ENCODE measurements around the gene TRO.

TRO gene, protein sequence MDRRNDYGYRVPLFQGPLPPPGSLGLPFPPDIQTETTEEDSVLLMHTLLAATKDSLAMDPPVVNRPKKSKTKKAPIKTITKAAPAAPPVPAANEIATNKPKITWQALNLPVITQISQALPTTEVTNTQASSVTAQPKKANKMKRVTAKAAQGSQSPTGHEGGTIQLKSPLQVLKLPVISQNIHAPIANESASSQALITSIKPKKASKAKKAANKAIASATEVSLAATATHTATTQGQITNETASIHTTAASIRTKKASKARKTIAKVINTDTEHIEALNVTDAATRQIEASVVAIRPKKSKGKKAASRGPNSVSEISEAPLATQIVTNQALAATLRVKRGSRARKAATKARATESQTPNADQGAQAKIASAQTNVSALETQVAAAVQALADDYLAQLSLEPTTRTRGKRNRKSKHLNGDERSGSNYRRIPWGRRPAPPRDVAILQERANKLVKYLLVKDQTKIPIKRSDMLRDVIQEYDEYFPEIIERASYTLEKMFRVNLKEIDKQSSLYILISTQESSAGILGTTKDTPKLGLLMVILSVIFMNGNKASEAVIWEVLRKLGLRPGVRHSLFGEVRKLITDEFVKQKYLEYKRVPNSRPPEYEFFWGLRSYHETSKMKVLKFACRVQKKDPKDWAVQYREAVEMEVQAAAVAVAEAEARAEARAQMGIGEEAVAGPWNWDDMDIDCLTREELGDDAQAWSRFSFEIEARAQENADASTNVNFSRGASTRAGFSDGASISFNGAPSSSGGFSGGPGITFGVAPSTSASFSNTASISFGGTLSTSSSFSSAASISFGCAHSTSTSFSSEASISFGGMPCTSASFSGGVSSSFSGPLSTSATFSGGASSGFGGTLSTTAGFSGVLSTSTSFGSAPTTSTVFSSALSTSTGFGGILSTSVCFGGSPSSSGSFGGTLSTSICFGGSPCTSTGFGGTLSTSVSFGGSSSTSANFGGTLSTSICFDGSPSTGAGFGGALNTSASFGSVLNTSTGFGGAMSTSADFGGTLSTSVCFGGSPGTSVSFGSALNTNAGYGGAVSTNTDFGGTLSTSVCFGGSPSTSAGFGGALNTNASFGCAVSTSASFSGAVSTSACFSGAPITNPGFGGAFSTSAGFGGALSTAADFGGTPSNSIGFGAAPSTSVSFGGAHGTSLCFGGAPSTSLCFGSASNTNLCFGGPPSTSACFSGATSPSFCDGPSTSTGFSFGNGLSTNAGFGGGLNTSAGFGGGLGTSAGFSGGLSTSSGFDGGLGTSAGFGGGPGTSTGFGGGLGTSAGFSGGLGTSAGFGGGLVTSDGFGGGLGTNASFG (N-terminal part only)

DNA sequence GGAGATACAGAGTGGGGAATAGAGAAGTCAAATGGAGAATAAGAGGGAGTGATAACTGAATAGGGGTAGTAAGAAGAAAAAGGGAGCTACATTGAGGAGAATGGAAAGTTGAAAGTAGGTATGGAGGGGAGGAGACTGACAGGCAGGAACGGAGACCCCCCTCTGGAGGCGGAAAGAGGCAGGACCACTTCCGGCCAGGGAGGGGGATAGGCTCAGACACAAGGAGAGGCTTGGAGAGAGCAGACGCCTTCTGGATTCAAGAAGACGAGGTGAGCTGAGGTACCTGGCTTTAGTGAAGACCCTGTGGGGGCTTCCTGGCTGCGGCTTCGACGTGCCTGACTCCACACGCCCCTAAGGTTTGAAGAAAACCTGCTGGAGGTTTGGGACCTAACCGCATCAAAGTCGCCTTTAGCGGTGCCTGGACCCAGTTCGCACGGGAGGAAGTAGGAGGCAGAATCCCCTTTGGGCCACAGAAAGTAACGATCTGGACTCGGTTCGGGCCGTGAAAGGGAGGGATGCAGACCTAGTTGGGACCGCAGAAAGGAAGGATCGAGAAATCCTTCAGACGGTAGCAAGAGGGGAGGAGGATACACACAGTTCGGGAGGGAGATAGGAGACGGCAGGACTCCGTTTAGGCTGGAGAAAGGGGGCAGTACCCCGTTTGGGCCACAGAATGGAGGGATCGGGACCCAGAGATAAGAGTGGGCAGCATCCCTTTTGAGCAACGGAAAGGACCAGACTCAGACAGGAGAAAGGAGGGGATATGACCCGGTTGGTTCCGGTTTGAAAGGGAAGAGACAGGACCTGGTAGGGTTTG is at the start of gene TRO:
TRO (plus strand) TSS at position 215 of the 817 bp plus-strand sequence. CDS start 1,423 bp downstream, outside the sequence.
- DNase-seq (ENCODE audit: low read depth in 1 of 2, low spot score in 1 of 2): no peak

DNA sequence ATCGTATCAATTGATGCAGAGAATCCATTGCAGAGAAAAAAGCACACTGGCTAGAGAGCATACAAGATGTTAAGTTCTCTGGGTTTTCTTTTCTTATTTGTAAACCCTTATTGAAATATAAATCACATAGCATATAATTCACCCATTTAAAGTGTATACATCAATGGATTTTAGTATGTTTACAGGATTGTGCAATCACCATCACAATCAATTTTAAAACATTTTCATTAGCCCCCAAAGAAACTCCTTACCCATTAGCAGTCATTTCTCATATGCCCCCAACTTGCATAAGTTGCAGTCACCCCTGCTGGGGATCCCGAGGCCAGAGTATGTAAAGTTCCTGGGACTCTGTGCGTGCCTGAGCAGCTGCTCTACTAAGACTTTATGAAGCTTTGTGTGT is 34.9 kb upstream of the TRO start:
- DNase-seq (ENCODE audit: low read depth in 1 of 2, low spot score in 1 of 2): no peak

DNA sequence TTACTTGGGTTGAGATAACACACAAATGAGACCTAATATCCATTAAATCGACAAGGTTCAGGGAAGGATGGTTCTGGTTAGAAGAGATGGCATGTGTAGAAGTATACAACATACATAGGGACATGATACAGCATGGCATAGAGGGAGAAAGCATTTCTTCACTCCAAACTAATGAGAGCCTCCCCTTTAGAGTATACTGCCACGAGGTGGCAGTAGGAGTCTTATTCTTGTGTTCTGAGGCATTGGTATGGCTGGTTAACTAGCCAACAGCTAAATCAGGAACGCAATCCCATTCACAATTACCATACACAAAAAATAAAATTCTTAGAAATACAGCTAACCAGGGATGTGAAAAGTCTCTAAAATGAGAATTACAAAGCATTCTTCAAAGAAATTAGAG is 29.1 kb upstream of the TRO start:
- DNase-seq (ENCODE audit: low read depth in 1 of 2, low spot score in 1 of 2): no peak

DNA sequence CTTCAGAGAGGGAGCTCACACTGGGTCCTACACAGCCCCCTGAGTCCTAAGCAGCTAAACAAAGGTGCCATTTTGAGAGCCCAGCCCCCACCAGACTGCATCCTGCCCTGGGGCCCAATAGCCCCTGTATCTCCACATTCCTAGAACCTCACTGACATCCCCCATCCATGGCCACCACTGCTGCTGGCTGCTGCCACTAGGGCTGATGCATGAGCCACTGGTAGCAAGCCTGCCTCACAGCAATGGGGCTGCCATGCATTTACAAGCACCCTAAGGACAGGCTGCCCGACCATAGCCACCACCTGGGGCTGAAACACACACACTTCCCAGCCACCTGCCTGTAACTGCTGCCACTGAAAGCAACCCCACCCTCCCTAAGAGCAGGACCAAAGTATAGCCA is 26.5 kb upstream of the TRO start:
- no peak for DNase-seq (ENCODE audit: low read depth in 1 of 2, low spot score in 1 of 2)

DNA sequence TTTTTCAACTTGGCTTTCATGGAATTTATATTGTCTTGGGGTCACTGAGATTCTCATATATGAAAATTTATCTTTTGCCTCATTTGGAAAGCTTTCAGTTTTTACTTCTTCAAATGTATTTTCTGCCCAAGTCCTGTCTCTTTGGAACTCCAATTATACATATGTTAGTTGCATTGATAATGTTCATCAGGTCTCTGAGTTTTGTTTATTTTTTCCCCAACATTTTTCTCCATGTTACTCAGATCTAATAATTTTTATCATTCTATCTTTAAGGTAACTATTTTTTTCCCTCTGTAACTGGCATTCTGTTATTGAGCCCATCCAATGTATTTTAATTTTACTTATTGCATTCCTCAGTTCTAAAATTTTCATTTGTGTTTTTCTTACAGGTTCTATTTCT is 10.7 kb upstream of the TRO start:
- DNase-seq (ENCODE audit: low read depth in 1 of 2, low spot score in 1 of 2): no peak

DNA sequence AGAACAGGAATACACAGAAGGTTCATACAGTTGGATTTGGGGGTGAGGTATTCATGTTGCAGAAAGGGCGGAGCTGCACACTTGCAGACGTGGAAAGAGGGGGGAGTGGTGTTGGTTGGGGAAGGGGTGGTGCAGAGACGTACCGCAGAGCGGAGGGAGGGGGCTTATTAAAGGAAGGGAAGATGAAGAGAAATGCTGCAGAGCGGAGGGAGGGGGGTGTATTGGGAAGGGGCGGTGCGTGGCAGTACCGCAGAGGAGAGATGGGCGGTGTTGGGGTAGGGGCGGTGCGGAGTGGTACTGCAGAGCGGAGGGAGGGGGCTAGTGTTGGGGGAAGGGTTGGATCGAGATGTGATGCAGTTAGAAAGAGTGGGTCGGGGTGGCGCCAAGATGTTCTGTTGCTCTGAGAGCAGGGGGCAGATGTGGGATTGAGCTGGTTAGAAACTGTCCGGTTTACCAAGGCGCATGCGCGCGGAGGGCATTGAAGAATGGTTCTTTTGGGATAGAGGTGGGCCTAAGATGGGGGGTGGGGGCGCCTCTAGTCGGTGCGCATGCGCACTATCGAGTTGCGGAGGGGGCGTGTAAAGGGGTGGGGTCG is 900 bp downstream of the TRO start:
- peak in 1 of 2 donors; percentile 22 for DNase-seq (ENCODE audit: low read depth in 1 of 2, low spot score in 1 of 2)

DNA sequence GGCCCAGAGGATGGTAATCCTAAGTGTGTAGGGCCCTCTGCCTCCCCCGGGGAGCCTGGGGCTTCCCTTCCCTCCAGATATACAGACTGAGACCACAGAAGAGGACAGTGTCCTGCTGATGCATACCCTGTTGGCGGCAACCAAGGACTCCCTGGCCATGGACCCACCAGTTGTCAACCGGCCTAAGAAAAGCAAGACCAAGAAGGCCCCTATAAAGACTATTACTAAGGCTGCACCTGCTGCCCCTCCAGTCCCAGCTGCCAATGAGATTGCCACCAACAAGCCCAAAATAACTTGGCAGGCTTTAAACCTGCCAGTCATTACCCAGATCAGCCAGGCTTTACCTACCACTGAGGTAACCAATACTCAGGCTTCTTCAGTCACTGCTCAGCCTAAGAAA is 1.9 kb downstream of the TRO start:
- no peak for DNase-seq (ENCODE audit: low read depth in 1 of 2, low spot score in 1 of 2)

DNA sequence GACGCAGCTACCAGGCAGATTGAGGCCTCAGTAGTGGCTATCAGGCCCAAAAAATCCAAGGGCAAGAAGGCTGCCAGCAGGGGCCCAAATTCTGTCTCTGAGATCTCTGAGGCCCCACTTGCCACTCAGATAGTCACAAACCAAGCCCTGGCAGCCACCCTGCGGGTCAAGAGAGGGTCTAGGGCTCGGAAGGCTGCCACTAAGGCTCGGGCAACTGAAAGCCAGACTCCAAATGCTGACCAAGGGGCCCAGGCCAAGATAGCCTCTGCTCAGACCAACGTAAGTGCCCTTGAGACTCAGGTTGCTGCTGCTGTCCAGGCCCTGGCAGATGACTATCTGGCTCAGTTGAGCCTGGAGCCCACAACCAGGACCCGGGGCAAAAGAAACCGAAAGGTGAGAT is 2.8 kb downstream of the TRO start:
- DNase-seq (ENCODE audit: low read depth in 1 of 2, low spot score in 1 of 2): no peak

DNA sequence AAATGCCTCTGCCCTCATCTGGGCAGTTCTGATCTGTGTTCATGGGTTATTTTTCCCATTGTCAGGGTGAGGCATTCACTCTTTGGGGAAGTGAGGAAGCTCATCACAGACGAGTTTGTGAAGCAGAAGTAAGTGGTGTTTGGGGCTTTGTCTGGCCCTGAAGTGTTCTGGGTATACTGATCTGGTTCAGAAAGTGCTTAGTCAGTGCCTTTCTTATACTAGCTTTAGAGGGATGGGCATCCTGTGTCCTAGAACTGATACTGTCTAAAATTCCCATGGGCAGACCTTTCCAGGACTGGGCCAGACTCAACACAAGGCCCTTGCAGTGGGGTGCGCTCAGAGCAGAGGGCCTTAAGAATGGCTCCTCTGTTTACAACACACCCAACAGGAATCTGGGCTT is 6.4 kb downstream of the TRO start:
- DNase-seq (ENCODE audit: low read depth in 1 of 2, low spot score in 1 of 2): no peak

DNA sequence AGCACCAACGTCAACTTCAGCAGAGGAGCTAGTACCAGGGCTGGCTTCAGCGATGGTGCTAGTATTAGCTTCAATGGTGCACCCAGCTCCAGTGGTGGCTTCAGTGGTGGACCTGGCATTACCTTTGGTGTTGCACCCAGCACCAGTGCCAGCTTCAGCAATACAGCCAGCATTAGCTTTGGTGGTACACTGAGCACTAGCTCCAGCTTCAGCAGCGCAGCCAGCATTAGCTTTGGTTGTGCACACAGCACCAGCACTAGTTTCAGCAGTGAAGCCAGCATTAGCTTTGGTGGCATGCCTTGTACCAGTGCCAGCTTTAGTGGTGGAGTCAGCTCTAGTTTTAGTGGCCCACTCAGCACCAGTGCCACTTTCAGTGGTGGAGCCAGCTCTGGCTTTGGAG is 8.3 kb downstream of the TRO start:
- DNase-seq (ENCODE audit: low read depth in 1 of 2, low spot score in 1 of 2): no peak

DNA sequence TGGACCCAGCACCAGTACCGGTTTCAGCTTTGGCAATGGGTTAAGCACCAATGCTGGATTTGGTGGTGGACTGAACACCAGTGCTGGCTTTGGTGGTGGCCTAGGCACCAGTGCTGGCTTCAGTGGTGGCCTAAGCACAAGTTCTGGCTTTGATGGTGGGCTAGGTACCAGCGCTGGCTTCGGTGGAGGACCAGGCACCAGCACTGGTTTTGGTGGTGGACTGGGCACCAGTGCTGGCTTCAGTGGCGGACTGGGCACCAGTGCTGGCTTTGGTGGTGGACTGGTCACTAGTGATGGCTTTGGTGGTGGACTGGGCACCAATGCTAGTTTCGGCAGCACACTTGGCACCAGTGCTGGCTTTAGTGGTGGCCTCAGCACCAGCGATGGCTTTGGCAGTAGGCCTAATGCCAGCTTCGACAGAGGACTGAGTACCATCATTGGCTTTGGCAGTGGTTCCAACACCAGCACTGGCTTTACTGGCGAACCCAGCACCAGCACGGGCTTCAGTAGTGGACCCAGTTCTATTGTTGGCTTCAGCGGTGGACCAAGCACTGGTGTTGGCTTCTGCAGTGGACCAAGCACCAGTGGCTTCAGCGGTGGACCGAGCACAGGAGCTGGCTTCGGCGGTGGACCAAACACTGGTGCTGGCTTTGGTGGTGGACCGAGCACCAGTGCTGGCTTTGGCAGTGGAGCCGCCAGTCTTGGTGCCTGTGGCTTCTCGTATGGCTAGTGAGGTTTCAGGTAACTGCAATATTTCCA is 9.8 kb downstream of the TRO start:
- DNase-seq (ENCODE audit: low read depth in 1 of 2, low spot score in 1 of 2): no peak

DNA sequence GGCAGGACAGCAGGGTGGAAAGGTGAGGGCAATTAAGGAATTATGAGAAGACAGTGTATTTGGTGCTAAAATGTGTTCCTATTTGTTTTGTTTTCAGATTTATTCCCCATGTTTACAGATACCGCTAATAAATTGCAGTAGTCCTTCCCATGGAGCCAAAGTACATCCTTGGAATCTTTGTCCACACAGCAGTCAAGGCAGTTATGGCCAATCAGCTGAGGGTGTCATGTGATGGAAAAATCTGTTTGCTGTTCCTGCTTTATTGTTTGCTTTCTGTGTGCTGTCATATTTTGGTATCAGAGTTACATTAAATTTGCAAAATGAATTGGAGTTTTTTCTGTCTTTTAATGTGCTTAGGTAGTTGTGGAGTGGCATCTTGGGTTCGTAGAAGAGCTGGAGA is 10.5 kb downstream of the TRO start:
- DNase-seq (ENCODE audit: low read depth in 1 of 2, low spot score in 1 of 2): no peak

DNA sequence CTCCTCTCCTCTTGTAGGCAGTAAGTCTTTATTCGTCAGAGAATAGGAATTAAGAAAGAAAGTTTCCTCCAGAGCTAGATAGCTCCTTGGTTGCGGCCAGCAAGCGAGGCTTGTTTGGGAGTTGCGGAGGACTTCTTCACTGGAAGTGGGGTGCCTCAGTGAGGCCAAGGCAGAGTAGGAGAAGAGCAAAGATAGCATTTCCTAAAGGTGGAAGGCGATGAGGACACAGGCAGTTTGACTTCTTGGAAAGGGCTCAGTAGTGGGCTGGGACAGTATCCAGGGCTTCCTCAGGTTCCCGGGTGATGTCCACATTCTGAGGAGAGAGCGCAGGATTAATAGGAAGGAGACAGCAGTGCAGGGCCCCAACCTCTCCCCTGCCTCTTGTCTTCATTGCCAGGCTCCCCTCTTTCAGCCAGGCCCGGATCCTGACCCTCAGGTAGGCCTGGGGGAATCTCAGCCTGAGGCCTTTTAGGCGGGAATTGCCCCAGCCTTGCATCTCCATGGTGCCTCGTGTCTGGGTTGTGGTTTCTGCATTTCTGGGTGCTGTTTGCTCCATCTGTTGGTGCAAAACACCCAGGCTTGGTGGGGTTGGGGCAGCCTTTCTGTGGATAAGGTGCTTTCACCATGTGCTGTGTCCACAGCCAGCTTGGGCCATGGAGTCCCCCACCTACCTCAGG is 12.7 kb downstream of the TRO start:
- DNase-seq (ENCODE audit: low read depth in 1 of 2, low spot score in 1 of 2): no peak

DNA sequence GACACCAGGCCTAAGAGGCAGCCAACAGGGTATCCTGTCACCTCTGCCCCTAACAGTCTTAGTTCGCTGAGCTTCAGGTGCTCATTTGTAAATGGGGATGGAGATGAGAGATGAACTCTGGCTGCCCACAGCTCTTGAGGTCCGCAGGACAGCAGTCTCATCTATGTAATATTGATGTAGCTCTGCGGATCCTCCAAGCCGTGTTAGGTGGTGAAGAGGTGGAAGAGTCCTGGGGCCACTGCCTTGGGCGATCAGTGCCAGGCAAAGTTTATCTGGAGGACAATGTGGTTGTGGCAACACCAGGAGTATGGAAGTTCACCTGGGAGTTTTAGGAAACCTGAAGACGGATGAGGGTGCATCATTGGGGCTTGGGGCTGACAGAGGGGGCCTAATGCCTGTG is 13.4 kb downstream of the TRO start:
- DNase-seq (ENCODE audit: low read depth in 1 of 2, low spot score in 1 of 2): no peak

DNA sequence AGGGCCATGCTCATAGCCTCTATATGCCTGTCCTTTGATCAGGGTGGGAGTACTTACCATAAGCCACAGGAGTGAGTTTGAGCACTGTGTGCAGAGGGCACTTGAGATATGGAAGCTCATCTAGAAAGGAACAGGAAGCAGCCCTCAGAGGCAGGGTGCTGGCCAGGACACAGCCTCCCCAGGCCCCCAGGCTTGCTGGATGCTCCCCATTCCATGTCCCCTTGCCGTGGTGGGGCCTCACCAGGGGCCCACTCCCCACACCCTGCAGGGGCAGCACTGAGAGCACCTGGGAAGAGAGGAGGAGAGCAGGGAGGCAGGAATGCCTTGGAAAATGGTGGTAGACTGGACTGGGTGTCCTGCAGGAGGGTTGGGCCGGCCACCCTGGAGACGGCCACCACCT is 14.3 kb downstream of the TRO start:
- no peak for DNase-seq (ENCODE audit: low read depth in 1 of 2, low spot score in 1 of 2)

DNA sequence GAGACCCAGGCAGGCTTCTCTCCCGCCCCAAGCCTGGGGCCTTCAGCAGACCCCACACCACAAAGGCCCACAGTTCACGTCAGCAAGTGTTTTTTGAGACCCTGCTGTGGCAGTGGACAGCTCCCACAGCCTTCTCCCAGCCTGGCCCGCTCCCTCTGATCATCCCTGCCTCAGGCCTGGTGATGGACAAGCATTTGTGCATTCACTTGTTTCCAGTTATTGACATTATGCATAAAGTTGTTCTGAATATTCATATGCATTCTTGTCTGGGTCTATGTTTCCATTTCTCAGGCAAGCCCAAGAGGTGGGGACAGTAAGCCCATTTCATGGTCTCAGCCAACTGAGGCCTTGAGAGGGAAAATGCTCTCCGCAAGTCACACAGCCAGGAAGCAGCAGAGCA is 14.7 kb downstream of the TRO start:
- no peak for DNase-seq (ENCODE audit: low read depth in 1 of 2, low spot score in 1 of 2)

DNA sequence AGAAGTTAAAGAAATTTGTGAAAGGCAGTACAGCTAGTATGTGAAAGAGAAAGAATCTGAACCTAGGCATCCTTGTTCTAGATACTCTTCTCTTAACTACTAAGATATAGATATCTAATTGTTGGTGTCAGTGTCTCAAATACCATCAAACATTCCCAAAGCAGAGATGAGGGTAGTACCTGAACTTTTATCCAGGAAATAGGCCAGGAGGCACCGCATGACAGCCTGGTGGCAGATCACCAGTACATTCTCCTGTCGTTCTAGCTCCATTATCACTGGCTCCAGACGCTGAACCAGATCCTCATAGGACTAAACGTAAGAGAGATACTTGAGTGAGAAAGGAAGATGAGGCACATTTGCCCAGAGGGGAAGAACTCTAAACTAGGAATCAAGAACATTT is 16.8 kb downstream of the TRO start:
- DNase-seq (ENCODE audit: low read depth in 1 of 2, low spot score in 1 of 2): no peak

DNA sequence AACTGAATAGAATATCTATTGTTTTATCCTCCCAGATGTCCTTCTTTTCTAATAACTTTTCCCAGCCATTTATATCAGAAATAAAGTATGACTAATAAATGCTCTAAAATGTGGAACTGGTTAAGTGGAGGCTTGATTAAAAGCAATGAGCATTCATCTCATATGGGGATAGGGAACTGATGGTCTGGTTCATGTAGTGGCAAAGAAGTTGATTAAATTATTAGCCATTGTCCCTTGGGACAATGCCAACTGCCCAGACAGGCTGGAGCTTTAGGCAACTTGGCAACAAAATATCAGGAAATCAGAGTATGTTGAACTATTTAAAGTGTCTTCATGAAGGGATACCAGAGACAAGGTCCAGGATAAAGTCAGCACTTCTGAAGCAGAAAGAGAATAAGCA is 24.2 kb downstream of the TRO start:
- DNase-seq (ENCODE audit: low read depth in 1 of 2, low spot score in 1 of 2): no peak

DNA sequence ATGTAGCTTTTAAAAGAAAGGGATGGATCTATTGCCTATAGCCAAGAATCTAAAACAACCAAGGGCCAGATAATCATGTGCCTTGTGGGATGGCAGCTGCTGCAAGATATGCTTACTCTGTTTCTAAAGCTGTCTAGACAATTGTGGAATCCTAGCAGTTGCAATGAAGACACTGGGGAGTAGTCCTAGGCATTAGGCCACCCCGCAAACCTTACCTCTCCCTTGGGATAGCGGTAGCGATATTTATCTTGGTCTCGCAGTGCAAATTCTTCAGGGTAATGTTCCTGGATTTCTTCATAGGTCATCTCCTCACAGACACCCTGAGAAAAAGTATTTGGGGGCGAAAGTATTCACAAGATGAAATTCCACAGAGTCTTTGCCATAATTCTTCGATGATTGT is 24.6 kb downstream of the TRO start:
- no peak for DNase-seq (ENCODE audit: low read depth in 1 of 2, low spot score in 1 of 2)

All from activated T-helper 1 cell treated with anti-CD3 and anti-CD28 coated beads, Interleukin-2, amount 50 U/mL, for 16 hours (primary cell).